Astrocyte of the spinal cord (primary cell): ENCODE results near the gene NTN1.

Experiments
- DNase-seq: peaks from one replicate; pipeline ENCODE4 v3.0.0; 2011; ENCODE audit warnings: low read depth, low spot score
- H3K4me3 ChIP-seq: 2 replicates; pipeline ENCODE4 v1.5.1; 2011; ENCODE audit warnings: low read depth, mild to moderate bottlenecking, low read length, moderate library complexity
- CTCF ChIP-seq: IDR thresholded peaks from 2 replicates; pipeline ENCODE4 v1.5.1; 2012; ENCODE audit warnings: low read depth, mild to moderate bottlenecking, low read length, inconsistent platforms
- in situ Hi-C: cut with HindIII; loops from 2 replicates; pipeline ENCODE4 v1.10.0; 2017; ENCODE audit warnings: low sequenced_read_pairs

NTN1 gene

GRCh38 chr17:9217151-9218056 lies 196.1 kb downstream of the NTN1 start:
- peak; percentile 37 for DNase-seq
- in situ Hi-C loops = no loop called here
- TF ChIP-seq CTCF = no peak
- H3K4me3 ChIP-seq = no peak overlapping the region

GRCh38 chr17:9218064-9218635 lies 196.8 kb downstream of the NTN1 start:
- no peak overlapping the region for H3K4me3 ChIP-seq
- in situ Hi-C loops = no loop called here
- DNase-seq = no peak
- TF ChIP-seq CTCF = no peak

GRCh38 chr17:9218911-9219310 lies 197.6 kb downstream of the NTN1 start:
- DNase-seq = no peak
- in situ Hi-C loops = no loop called here
- no peak overlapping the region for H3K4me3 ChIP-seq
- TF ChIP-seq CTCF = no peak

GRCh38 chr17:9219631-9220397 lies 198.5 kb downstream of the NTN1 start:
- no peak for DNase-seq
- no peak overlapping the region for H3K4me3 ChIP-seq
- TF ChIP-seq CTCF = no peak
- in situ Hi-C loops = no loop called here

GRCh38 chr17:9220398-9221146 lies 199.3 kb downstream of the NTN1 start:
- H3K4me3 ChIP-seq = no peak overlapping the region
- no peak for DNase-seq
- TF ChIP-seq CTCF = no peak
- in situ Hi-C loops = no loop called here
